Limb (tissue), 2 donors: ENCODE measurements around the gene KITLG.
"Not testable (repeated sequence)": the region's sequence is repeated elsewhere in the genome, so short reads cannot be mapped to it uniquely, and the experiment has no call there.

Experiments used
- DNase-seq, 2 donors: peaks; one replicate each; pipeline ENCODE4 v3.0.0-alpha.2; 2016; ENCODE audit errors: extremely low spot score in 2 of 2

KITLG gene

GRCh38 chr12:88576866-88577265 lies 3.4 kb downstream of the KITLG start:
- DNase-seq = no peak

GRCh38 chr12:88575361-88575970 lies 4.8 kb downstream of the KITLG start:
- DNase-seq = no peak

GRCh38 chr12:88574278-88574677 lies 6.0 kb downstream of the KITLG start:
- DNase-seq = no peak

GRCh38 chr12:88573583-88573982 lies 6.7 kb downstream of the KITLG start:
- DNase-seq = no peak

GRCh38 chr12:88572781-88573549 lies 7.3 kb downstream of the KITLG start:
- no peak for DNase-seq

GRCh38 chr12:88571543-88571942 lies 8.7 kb downstream of the KITLG start:
- no peak for DNase-seq

GRCh38 chr12:88570103-88570502 lies 10.2 kb downstream of the KITLG start:
- DNase-seq = no peak

- no peak for DNase-seq
Observed at GRCh38 chr12:88566430-88566829, 13.8 kb downstream of the KITLG start.

GRCh38 chr12:88562846-88563582 lies 17.3 kb downstream of the KITLG start:
- DNase-seq = no peak

- no peak for DNase-seq
Observed at GRCh38 chr12:88562151-88562550, 18.1 kb downstream of the KITLG start.

GRCh38 chr12:88559772-88560171 lies 20.5 kb downstream of the KITLG start:
- DNase-seq = no peak

GRCh38 chr12:88559199-88559598 lies 21.1 kb downstream of the KITLG start:
- DNase-seq = no peak

- DNase-seq = no peak
Observed at GRCh38 chr12:88558340-88558867, 21.9 kb downstream of the KITLG start.

- no peak for DNase-seq
Observed at GRCh38 chr12:88556213-88556774, 24.0 kb downstream of the KITLG start.

- no peak for DNase-seq
Observed at GRCh38 chr12:88553941-88554658, 26.2 kb downstream of the KITLG start.

GRCh38 chr12:88552610-88553079 lies 27.6 kb downstream of the KITLG start:
- no peak for DNase-seq

- no peak for DNase-seq
Observed at GRCh38 chr12:88549929-88550328, 30.3 kb downstream of the KITLG start.

GRCh38 chr12:88547949-88548348 lies 32.3 kb downstream of the KITLG start:
- not testable (repeated sequence) for DNase-seq

- no peak for DNase-seq
Observed at GRCh38 chr12:88546853-88547252, 33.4 kb downstream of the KITLG start.

- DNase-seq = no peak
Observed at GRCh38 chr12:88546226-88546625, 34.0 kb downstream of the KITLG start.
